Trophoblast cell (in vitro differentiated cells and primary cell): ENCODE data around the gene MSI1.
A peak's percentile ranks its signal among the peaks of the same experiment; 100 is the strongest.

Source experiments
- DNase-seq, 2 donors: peaks; one replicate each; pipeline ENCODE4 v3.0.0-alpha.2; 2016
- H2AFZ ChIP-seq: 2 replicates; pipeline ENCODE4 v1.6.1; 2013; ENCODE audit warnings: low read length, moderate library complexity, mild to moderate bottlenecking; ENCODE audit not compliant: insufficient read depth, poor library complexity
- H2AK5ac ChIP-seq: 2 replicates; pipeline ENCODE4 v1.6.1; 2013; ENCODE audit warnings: mild to moderate bottlenecking, low read length
- H2BK120ac ChIP-seq: 2 replicates; pipeline ENCODE4 v1.6.1; 2013; ENCODE audit warnings: low read length, mild to moderate bottlenecking, moderate library complexity; ENCODE audit not compliant: insufficient read depth, poor library complexity
- H2BK12ac ChIP-seq: 2 replicates; pipeline ENCODE4 v1.6.1; 2013; ENCODE audit warnings: mild to moderate bottlenecking, low read length, moderate library complexity
- H2BK5ac ChIP-seq: 2 replicates; pipeline ENCODE4 v1.6.1; 2013; ENCODE audit warnings: low read length, low read depth, moderate library complexity, mild to moderate bottlenecking; ENCODE audit not compliant: poor library complexity
- H3K14ac ChIP-seq: 2 replicates; pipeline ENCODE4 v1.6.1; 2013; ENCODE audit warnings: mild to moderate bottlenecking, low read length
- H3K18ac ChIP-seq: 2 replicates; pipeline ENCODE4 v1.6.1; 2013; ENCODE audit warnings: mild to moderate bottlenecking, low read length
- H3K23ac ChIP-seq: 2 replicates; pipeline ENCODE4 v1.6.1; 2013; ENCODE audit warnings: low read length
- H3K27ac ChIP-seq: 2 replicates; pipeline ENCODE4 v1.5.1; 2013; ENCODE audit warnings: low read depth, mild to moderate bottlenecking, inconsistent platforms, low read length, moderate library complexity
- H3K27me3 ChIP-seq: 2 replicates; pipeline ENCODE4 v1.6.1; 2013; ENCODE audit warnings: inconsistent platforms, mild to moderate bottlenecking, low read length, moderate library complexity; ENCODE audit not compliant: insufficient read depth
- H3K36me3 ChIP-seq, 2 experiments: 1 replicate in 1 of 2; 2 replicates in 1 of 2; pipeline ENCODE4 v1.6.1; 2013; ENCODE audit warnings: low read length in 2 of 2, mild to moderate bottlenecking in 2 of 2, moderate library complexity in 1 of 2; ENCODE audit not compliant: insufficient read depth in 2 of 2, control insufficient read depth in 1 of 2
- H3K4ac ChIP-seq: 2 replicates; pipeline ENCODE4 v1.6.1; 2013; ENCODE audit warnings: low read depth, mild to moderate bottlenecking, low read length, moderate library complexity
- H3K4me1 ChIP-seq, 2 experiments: 1 replicate in 1 of 2; 2 replicates in 1 of 2; pipeline ENCODE4 v1.6.1; 2013; ENCODE audit warnings: low read length in 2 of 2, mild to moderate bottlenecking in 2 of 2, moderate library complexity in 1 of 2; ENCODE audit not compliant: insufficient read depth in 2 of 2, control insufficient read depth in 1 of 2
- H3K4me2 ChIP-seq: 2 replicates; pipeline ENCODE4 v1.6.1; 2013; ENCODE audit warnings: inconsistent platforms, mild to moderate bottlenecking, low read length, moderate library complexity
- H3K4me3 ChIP-seq: 2 replicates; pipeline ENCODE4 v1.5.1; 2013; ENCODE audit warnings: mild to moderate bottlenecking, low read depth, low read length, inconsistent platforms
- H3K79me1 ChIP-seq: one replicate; pipeline ENCODE4 v1.6.1; 2013; ENCODE audit warnings: low read length
- H3K79me2 ChIP-seq: 2 replicates; pipeline ENCODE4 v1.6.1; 2013; ENCODE audit warnings: low read length, mild to moderate bottlenecking; ENCODE audit not compliant: control insufficient read depth, insufficient read depth, poor library complexity
- H3K9ac ChIP-seq: 2 replicates; pipeline ENCODE4 v1.6.1; 2013; ENCODE audit warnings: mild to moderate bottlenecking, low read length
- H3K9me3 ChIP-seq: 2 replicates; pipeline ENCODE4 v1.6.1; 2013; ENCODE audit warnings: low read depth, mild to moderate bottlenecking, control low read depth, inconsistent platforms, low read length; ENCODE audit not compliant: insufficient read depth
- H4K12ac ChIP-seq: 2 replicates; pipeline ENCODE4 v1.6.1; 2013; ENCODE audit warnings: low read depth, mild to moderate bottlenecking, low read length, moderate library complexity
- H4K8ac ChIP-seq: 2 replicates; pipeline ENCODE4 v1.6.1; 2013; ENCODE audit warnings: low read depth, mild to moderate bottlenecking, low read length, moderate library complexity
- H4K91ac ChIP-seq: one replicate; pipeline ENCODE4 v1.6.1; 2013; ENCODE audit warnings: low read depth, mild to moderate bottlenecking, low read length, moderate library complexity
- WGBS: extraction: QIAGEN DNeasy Blood & Tissue Kit; methylation state at CpG from one replicate; pipeline ENCODE4 v1.1.7; 2013; ENCODE audit warnings: missing lambda C conversion rate; ENCODE audit not compliant: insufficient read length, insufficient coverage; ENCODE audit errors: extremely low coverage; 5-methylcytosine and 5-hydroxymethylcytosine counted together

Gene MSI1

GRCh38 chr12:120381752-120382419, 12.9 kb upstream of the MSI1 start:
- no peak overlapping the region for H2BK5ac ChIP-seq
- no peak overlapping the region for H2BK120ac ChIP-seq
- H2BK12ac ChIP-seq, result no peak overlapping the region
- H3K9ac ChIP-seq, result no peak overlapping the region
- no CpG with 5 or more reads among the region's 6 CpGs for WGBS
- H4K8ac ChIP-seq, result no peak overlapping the region
- H3K79me1 ChIP-seq, result no peaks in the 10 kb centered on the region
- no peak overlapping the region for H3K27ac ChIP-seq
- no peaks in the 10 kb centered on the region for H3K9me3 ChIP-seq
- no peak overlapping the region for H3K4me3 ChIP-seq
- H3K79me2 ChIP-seq, result no peaks in the 10 kb centered on the region
- DNase-seq, result peak; percentile 24 to 62
- no peaks in the 10 kb centered on the region for H3K27me3 ChIP-seq
- no peak overlapping the region for H4K12ac ChIP-seq
- no peak overlapping the region for H3K4ac ChIP-seq
- no peaks in the 10 kb centered on the region for H3K36me3 ChIP-seq
- H3K18ac ChIP-seq, result no peak overlapping the region
- H2AFZ ChIP-seq, result no peak overlapping the region
- H2AK5ac ChIP-seq, result no peak overlapping the region
- H3K4me2 ChIP-seq, result no peak overlapping the region
- H3K4me1 ChIP-seq, result no peaks in the 10 kb centered on the region
- no peak overlapping the region for H3K23ac ChIP-seq
- no peak overlapping the region for H4K91ac ChIP-seq
- no peak overlapping the region for H3K14ac ChIP-seq

DNA sequence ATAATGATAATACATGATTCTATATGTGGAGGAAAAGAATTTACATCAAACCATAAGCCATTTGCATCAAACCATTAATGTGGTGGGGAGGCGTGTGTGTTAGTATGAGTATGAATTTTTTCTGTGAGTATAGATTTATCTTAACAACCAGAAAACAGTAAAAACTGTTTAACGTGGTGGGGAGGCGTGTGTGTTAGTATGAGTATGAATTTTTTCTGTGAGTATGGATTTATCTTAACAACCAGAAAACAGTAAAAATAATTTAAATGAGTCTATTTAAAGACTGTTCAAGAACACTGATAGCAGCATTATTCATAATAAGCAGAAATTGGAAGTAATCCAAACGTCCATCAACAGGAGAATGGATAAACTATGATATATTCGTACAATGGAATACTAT, 9.1 kb upstream of the MSI1 start:
- Histone ChIP-seq H4K8ac (no peak overlapping the region), H3K4me3 (no peak overlapping the region), H3K18ac (no peak overlapping the region), H3K4me2 (no peak overlapping the region), H3K14ac (no peak overlapping the region), H3K27ac (no peak overlapping the region), H4K12ac (no peak overlapping the region), H3K79me2 (no peaks in the 10 kb centered on the region), H2BK5ac (no peak overlapping the region), H2BK12ac (no peak overlapping the region), H3K4me1 (no peaks in the 10 kb centered on the region), H3K27me3 (no peaks in the 10 kb centered on the region), H3K79me1 (no peaks in the 10 kb centered on the region), H4K91ac (no peak overlapping the region), H3K23ac (no peak overlapping the region), H2AK5ac (no peak overlapping the region), H2BK120ac (no peak overlapping the region), H3K36me3 (no peaks in the 10 kb centered on the region), H3K4ac (no peak overlapping the region), H3K9ac (no peak overlapping the region), H2AFZ (no peak overlapping the region), H3K9me3 (no peaks in the 10 kb centered on the region)
- no CpG with 5 or more reads among the region's 5 CpGs for WGBS
- DNase-seq, result no peak

DNA sequence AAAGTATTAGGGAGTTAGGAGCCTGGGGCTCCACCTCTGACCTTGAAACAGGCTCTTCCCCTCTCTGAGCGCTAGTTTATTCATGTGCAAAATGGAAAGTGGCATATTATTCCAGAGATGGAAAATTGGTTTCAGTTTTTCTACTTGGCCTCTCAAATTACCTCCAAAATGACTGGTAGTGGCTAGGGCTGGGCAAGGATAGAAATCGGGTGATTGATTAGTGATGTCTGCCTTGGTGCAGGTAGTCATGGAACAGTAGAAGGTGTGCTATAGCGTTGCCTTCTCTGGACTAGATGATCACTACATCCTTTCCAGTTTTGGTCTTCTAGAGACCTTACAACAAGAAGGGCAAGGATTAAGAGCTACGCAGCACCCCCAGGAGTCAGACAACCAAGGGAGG, 8.6 kb upstream of the MSI1 start:
- no peak overlapping the region for H3K4me3 ChIP-seq
- H2AFZ ChIP-seq, result no peak overlapping the region
- no peak overlapping the region for H3K4me2 ChIP-seq
- H2AK5ac ChIP-seq, result no peak overlapping the region
- H2BK120ac ChIP-seq, result no peak overlapping the region
- no peaks in the 10 kb centered on the region for H3K9me3 ChIP-seq
- no peak overlapping the region for H2BK5ac ChIP-seq
- H2BK12ac ChIP-seq, result no peak overlapping the region
- H3K27me3 ChIP-seq, result no peaks in the 10 kb centered on the region
- H3K14ac ChIP-seq, result no peak overlapping the region
- no peak overlapping the region for H3K27ac ChIP-seq
- no peaks in the 10 kb centered on the region for H3K79me2 ChIP-seq
- no peak overlapping the region for H3K23ac ChIP-seq
- DNase-seq, result no peak
- H4K12ac ChIP-seq, result no peak overlapping the region
- no peak overlapping the region for H4K8ac ChIP-seq
- no peaks in the 10 kb centered on the region for H3K79me1 ChIP-seq
- H3K9ac ChIP-seq, result no peak overlapping the region
- no peak overlapping the region for H4K91ac ChIP-seq
- WGBS, result no CpG with 5 or more reads among the region's 4 CpGs
- H3K4me1 ChIP-seq, result no peaks in the 10 kb centered on the region
- H3K18ac ChIP-seq, result no peak overlapping the region
- no peaks in the 10 kb centered on the region for H3K36me3 ChIP-seq
- H3K4ac ChIP-seq, result no peak overlapping the region

- H3K23ac ChIP-seq, result no peak overlapping the region
- no peak overlapping the region for H3K18ac ChIP-seq
- DNase-seq, result no peak
- H3K9ac ChIP-seq, result no peak overlapping the region
- no peak overlapping the region for H4K12ac ChIP-seq
- no peak overlapping the region for H3K27ac ChIP-seq
- H3K4me2 ChIP-seq, result no peak overlapping the region
- H2AFZ ChIP-seq, result no peak overlapping the region
- H3K4me1 ChIP-seq, result no peaks in the 10 kb centered on the region
- H2BK5ac ChIP-seq, result no peak overlapping the region
- no CpG with 5 or more reads among the region's 5 CpGs for WGBS
- H3K27me3 ChIP-seq, result no peaks in the 10 kb centered on the region
- no peaks in the 10 kb centered on the region for H3K36me3 ChIP-seq
- no peaks in the 10 kb centered on the region for H3K9me3 ChIP-seq
- H2AK5ac ChIP-seq, result no peak overlapping the region
- H3K4me3 ChIP-seq, result no peak overlapping the region
- H4K91ac ChIP-seq, result no peak overlapping the region
- no peaks in the 10 kb centered on the region for H3K79me1 ChIP-seq
- no peaks in the 10 kb centered on the region for H3K79me2 ChIP-seq
- no peak overlapping the region for H2BK12ac ChIP-seq
- H2BK120ac ChIP-seq, result no peak overlapping the region
- no peak overlapping the region for H3K4ac ChIP-seq
- no peak overlapping the region for H4K8ac ChIP-seq
- H3K14ac ChIP-seq, result no peak overlapping the region
Measured at GRCh38 chr12:120376934-120377572, 8.1 kb upstream of the MSI1 start.
